OCI-LY7 (cell line): ENCODE measurements around the gene WDR5.

Source experiments
- EZH2phosphoT487 ChIP-seq: fragments of 200-600 bp; sonication (generic); IDR thresholded peaks from 2 replicates; pipeline ENCODE4 v1.6.1; 2018; ENCODE audit warnings: low read depth, borderline replicate concordance, mild to moderate bottlenecking, mixed run types, antibody characterized with exemption, low read length, moderate library complexity, mixed read lengths
- TF ChIP-seq, protein P1 (sequence below): fragments of 200-600 bp; sonication (generic); conservative IDR thresholded peaks from 2 replicates; pipeline ENCODE4 v1.5.1; 2014; ENCODE audit warnings: mild to moderate bottlenecking, antibody characterized with exemption, low read length, moderate library complexity, mixed read lengths

DNA sequence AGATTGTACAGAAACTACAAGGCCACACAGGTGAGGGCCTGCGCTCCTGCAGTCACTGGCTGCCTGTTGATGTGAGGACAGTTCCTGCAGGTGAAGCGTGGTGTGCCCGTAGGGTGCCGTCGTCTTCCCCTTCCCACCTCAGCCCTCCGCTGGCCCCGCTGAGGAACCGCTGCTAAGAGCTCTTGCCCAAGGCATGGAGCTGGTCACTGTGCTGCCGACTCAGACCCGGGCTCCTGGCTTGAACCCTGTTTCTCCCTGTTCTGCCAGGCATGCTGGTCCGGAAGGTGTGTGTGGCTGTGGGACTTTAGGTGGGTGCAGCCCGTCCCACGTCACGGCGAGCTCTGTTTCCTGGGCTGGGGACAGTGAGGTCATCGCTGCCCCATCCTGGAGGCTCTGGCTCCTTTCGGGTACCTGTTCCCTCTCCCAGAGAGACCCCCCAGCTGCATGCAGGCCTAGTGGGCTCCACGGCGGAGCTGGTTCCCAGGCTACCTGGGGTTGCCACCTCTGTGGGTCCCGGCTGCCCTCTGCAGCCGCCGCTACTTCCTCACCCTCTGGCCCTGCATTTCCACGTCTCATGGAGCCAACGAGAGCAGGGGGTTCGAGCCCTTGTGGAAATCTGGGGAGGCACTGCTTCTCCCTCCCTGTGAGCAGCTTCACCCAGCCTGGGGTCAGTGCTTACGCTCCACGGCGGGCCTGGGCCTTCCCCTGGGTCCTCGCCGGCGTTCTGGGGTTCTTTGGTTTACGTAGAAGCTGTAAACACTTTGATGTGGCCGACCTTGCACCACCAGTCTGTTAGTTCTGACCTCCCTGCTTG lies 20.9 kb downstream of the WDR5 start:
- TF ChIP-seq, protein P1, sequence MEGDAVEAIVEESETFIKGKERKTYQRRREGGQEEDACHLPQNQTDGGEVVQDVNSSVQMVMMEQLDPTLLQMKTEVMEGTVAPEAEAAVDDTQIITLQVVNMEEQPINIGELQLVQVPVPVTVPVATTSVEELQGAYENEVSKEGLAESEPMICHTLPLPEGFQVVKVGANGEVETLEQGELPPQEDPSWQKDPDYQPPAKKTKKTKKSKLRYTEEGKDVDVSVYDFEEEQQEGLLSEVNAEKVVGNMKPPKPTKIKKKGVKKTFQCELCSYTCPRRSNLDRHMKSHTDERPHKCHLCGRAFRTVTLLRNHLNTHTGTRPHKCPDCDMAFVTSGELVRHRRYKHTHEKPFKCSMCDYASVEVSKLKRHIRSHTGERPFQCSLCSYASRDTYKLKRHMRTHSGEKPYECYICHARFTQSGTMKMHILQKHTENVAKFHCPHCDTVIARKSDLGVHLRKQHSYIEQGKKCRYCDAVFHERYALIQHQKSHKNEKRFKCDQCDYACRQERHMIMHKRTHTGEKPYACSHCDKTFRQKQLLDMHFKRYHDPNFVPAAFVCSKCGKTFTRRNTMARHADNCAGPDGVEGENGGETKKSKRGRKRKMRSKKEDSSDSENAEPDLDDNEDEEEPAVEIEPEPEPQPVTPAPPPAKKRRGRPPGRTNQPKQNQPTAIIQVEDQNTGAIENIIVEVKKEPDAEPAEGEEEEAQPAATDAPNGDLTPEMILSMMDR: no peak
- TF ChIP-seq EZH2phosphoT487: no peak
